Neural crest cell (in vitro differentiated cells): ENCODE data around the gene MADCAM1. TPM values are rescaled to one million over a fixed set of nuclear protein-coding genes. Genes with fewer than 3 reads are reported as not detected.

Experiments
- DNase-seq: peaks from one replicate; pipeline ENCODE4 v3.0.0; 2021; ENCODE audit warnings: low read depth, mixed read lengths, low spot score
- H3K27ac Mint-ChIP-seq: one replicate; pipeline ENCODE4 v1.8.0; 2021; ENCODE audit warnings: mild to moderate bottlenecking, mixed read lengths; ENCODE audit not compliant: unreplicated experiment
- H3K27me3 Mint-ChIP-seq: 2 replicates; pipeline ENCODE4 v1.8.0; 2021; ENCODE audit warnings: low read depth, mild to moderate bottlenecking, mixed read lengths
- H3K36me3 Mint-ChIP-seq: 2 replicates; pipeline ENCODE4 v1.8.0; 2021; ENCODE audit warnings: low read depth, mild to moderate bottlenecking, mixed read lengths
- H3K4me1 Mint-ChIP-seq: 2 replicates; pipeline ENCODE4 v1.8.0; 2021; ENCODE audit warnings: mixed read lengths
- H3K4me3 Mint-ChIP-seq: one replicate; pipeline ENCODE4 v1.8.0; 2021; ENCODE audit warnings: mild to moderate bottlenecking, mixed read lengths
- H3K9me3 Mint-ChIP-seq: 2 replicates; pipeline ENCODE4 v1.8.0; 2021; ENCODE audit warnings: mixed read lengths
- CTCF ChIP-seq: fragments of 200-600 bp; sonication (generic); conservative IDR thresholded peaks from 2 replicates; pipeline ENCODE4 v1.5.0; 2021; ENCODE audit warnings: antibody characterized with exemption, mild to moderate bottlenecking
- total RNA-seq: library from RNA; stranded (reverse); gene quantifications from 2 replicates; pipeline ENCODE4 v1.2.1, GENCODE V29; 2021

MADCAM1 gene
- total RNA-seq, 1 donor from 2014 or later = 0.75 TPM

GRCh38 chr19:463483-464207 is 32.6 kb upstream of the MADCAM1 start:
- no peak for TF ChIP-seq CTCF
- Mint-ChIP-seq H3K36me3 (no peaks in the 10 kb centered on the region), H3K4me3 (peak overlapping the region; percentile 56), H3K4me1 (peaks cover 6% of the 10 kb centered on the region), H3K9me3 (peaks cover 2% of the 10 kb centered on the region), H3K27me3 (peaks cover 19% of the 10 kb centered on the region), H3K27ac (no peak overlapping the region)
- DNase-seq = no peak

DNA sequence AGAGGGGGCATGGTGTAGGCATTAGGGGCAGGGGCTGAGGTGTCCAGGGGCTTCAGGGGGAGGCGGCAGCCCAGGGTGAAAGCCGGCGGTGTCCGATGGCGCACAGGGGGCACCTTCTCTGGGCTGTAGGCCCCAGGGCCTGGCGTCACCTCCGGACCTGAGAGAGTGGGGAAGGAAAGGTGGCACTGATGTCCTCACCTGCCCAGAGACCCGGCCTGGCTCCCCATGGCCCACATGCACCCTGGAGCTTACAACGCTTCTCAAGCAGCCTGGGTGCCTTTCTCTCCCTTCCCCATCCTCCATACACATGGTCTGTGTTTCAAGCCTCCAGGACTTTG is 32.1 kb upstream of the MADCAM1 start:
- no peak overlapping the region for H3K27ac Mint-ChIP-seq
- no peak for TF ChIP-seq CTCF
- H3K4me1 Mint-ChIP-seq = peaks cover 6% of the 10 kb centered on the region
- no peak overlapping the region for H3K4me3 Mint-ChIP-seq
- peaks cover 19% of the 10 kb centered on the region for H3K27me3 Mint-ChIP-seq
- H3K9me3 Mint-ChIP-seq = peaks cover 2% of the 10 kb centered on the region
- no peaks in the 10 kb centered on the region for H3K36me3 Mint-ChIP-seq
- DNase-seq = no peak

GRCh38 chr19:465056-465816 is 31.1 kb upstream of the MADCAM1 start:
- TF ChIP-seq CTCF = no peak
- H3K36me3 Mint-ChIP-seq = no peaks in the 10 kb centered on the region

GRCh38 chr19:467554-467953 is 28.7 kb upstream of the MADCAM1 start:
- no peak for TF ChIP-seq CTCF
- Mint-ChIP-seq H3K27ac (no peak overlapping the region), H3K4me3 (peak overlapping the region; percentile 27), H3K4me1 (no peaks in the 10 kb centered on the region), H3K27me3 (peaks cover 3% of the 10 kb centered on the region), H3K9me3 (peaks cover 2% of the 10 kb centered on the region), H3K36me3 (no peaks in the 10 kb centered on the region)
- no peak for DNase-seq

More at GRCh38 chr19:465056-465816, 31.1 kb upstream of the MADCAM1 start:
- Mint-ChIP-seq H3K27me3 (peaks cover 13% of the 10 kb centered on the region), H3K4me1 (no peaks in the 10 kb centered on the region), H3K9me3 (peaks cover 2% of the 10 kb centered on the region), H3K27ac (no peak overlapping the region), H3K4me3 (no peak overlapping the region)
- DNase-seq = no peak

DNA sequence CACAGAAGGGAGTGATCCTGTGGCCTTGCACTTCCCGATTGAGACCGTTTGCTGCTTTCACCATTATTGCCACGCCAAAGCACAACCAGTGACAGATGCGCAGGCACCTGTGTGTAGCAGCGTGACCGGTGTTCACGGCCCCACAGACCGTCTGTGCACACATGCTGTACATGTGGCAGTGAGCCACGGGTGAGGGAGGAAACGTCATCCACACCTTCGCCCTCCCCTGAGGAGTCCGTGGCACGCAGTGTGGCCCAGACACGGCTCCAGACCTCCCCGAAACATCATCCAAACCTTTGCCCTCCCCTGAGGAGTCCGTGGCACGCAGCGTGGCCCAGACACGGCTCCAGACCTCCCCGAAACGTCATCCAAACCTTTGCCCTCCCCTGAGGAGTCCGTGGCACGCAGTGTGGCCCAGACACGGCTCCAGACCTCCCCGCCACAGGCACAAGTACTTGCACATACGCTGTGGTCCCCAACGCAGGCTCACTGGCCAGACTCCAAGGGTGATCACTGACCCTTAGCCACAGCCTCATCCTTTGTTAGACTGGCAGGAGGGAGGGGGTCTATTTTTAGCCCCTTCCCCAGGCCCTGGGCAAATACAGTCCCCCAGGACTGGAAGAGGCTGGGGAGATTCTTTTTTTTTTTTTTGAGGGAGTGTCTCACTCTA is 27.6 kb upstream of the MADCAM1 start:
- no peaks in the 10 kb centered on the region for H3K36me3 Mint-ChIP-seq
- no peak overlapping the region for H3K27ac Mint-ChIP-seq
- no peaks in the 10 kb centered on the region for H3K27me3 Mint-ChIP-seq
- no peaks in the 10 kb centered on the region for H3K4me1 Mint-ChIP-seq
- H3K4me3 Mint-ChIP-seq = peak overlapping the region; percentile 47
- TF ChIP-seq CTCF = no peak
- no peak for DNase-seq
- H3K9me3 Mint-ChIP-seq = peaks cover 2% of the 10 kb centered on the region
